Liver (tissue), 9 donors: Measurements from ENCODE around the gene SLC25A6. TPM values are rescaled to one million over a fixed set of nuclear protein-coding genes. Genes with fewer than 3 reads are reported as not detected.
"Not testable (repeated sequence)": the region's sequence is repeated elsewhere in the genome, so short reads cannot be mapped to it uniquely, and the experiment has no call there.

Experiments used
- DNase-seq: peaks from one replicate; pipeline ENCODE4 v3.0.0-alpha.2; 2017; ENCODE audit warnings: low spot score
- H3K27ac ChIP-seq, 2 donors: one replicate each; pipeline ENCODE4 v1.7.0; 2013; ENCODE audit warnings: inconsistent platforms in 2 of 2, low read length in 2 of 2, control low read depth in 1 of 2, low read depth in 1 of 2, mild to moderate bottlenecking in 1 of 2
- H3K27me3 ChIP-seq, 4 donors: one replicate each; pipeline versions ENCODE4 v1.6.1 to v1.7.0; 2013; ENCODE audit warnings: low read length in 3 of 4, inconsistent platforms in 1 of 4, mild to moderate bottlenecking in 1 of 4, moderate library complexity in 1 of 4; ENCODE audit not compliant: control insufficient read depth in 4 of 4, insufficient read depth in 4 of 4
- H3K36me3 ChIP-seq, 4 donors: one replicate each; pipeline versions ENCODE4 v1.6.1 to v1.7.0; 2013; ENCODE audit warnings: low read length in 3 of 4, mild to moderate bottlenecking in 3 of 4, low read depth in 1 of 4, moderate library complexity in 1 of 4; ENCODE audit not compliant: control insufficient read depth in 4 of 4, insufficient read depth in 3 of 4
- H3K4me1 ChIP-seq, 4 donors: one replicate each; pipeline versions ENCODE4 v1.6.1 to v1.7.0; 2013; ENCODE audit warnings: low read length in 3 of 4, mild to moderate bottlenecking in 3 of 4, moderate library complexity in 1 of 4; ENCODE audit not compliant: control insufficient read depth in 4 of 4, insufficient read depth in 4 of 4
- H3K4me3 ChIP-seq, 3 donors: one replicate each; pipeline versions ENCODE4 v1.6.1 to v1.7.0; 2013; ENCODE audit warnings: low read length in 3 of 3, control low read depth in 1 of 3, low read depth in 1 of 3, mild to moderate bottlenecking in 1 of 3
- H3K9ac ChIP-seq, 2 donors: one replicate each; pipeline ENCODE4 v1.7.0; 2013; ENCODE audit warnings: low read length in 2 of 2, mild to moderate bottlenecking in 2 of 2, moderate library complexity in 2 of 2, control low read depth in 1 of 2, low read depth in 1 of 2
- H3K9me3 ChIP-seq, 4 donors: one replicate each; pipeline versions ENCODE4 v1.6.1 to v1.7.0; 2013; ENCODE audit warnings: low read length in 3 of 4; ENCODE audit not compliant: control insufficient read depth in 4 of 4
- FOXA2 ChIP-seq: IDR thresholded peaks from 2 replicates; pipeline ENCODE4 v1.6.1; 2016; ENCODE audit warnings: antibody characterized with exemption
- GABPA ChIP-seq, 2 donors: IDR thresholded peaks in 1 of 2; conservative IDR thresholded peaks in 1 of 2; 2 replicates each; pipeline ENCODE4 v1.6.1; 2016; ENCODE audit warnings: antibody characterized with exemption in 2 of 2, mild to moderate bottlenecking in 1 of 2, moderate library complexity in 1 of 2
- HNF4G ChIP-seq: IDR thresholded peaks from 2 replicates; pipeline ENCODE4 v1.6.1; 2016; ENCODE audit warnings: antibody characterized with exemption
- REST ChIP-seq: IDR thresholded peaks from 2 replicates; pipeline ENCODE4 v1.6.1; 2016; ENCODE audit warnings: antibody characterized with exemption, mild to moderate bottlenecking
- SP1 ChIP-seq: IDR thresholded peaks from 2 replicates; pipeline ENCODE4 v1.6.1; 2018; ENCODE audit warnings: antibody characterized with exemption, mild to moderate bottlenecking
- WGBS: extraction: QIAGEN DNeasy Blood & Tissue Kit; methylation state at CpG from one replicate; pipeline ENCODE4 v1.1.7; 2013; 5-methylcytosine and 5-hydroxymethylcytosine counted together
- polyA plus RNA-seq, 2 donors: library from polyadenylated mRNA; stranded (reverse) in 1 of 2; unstranded in 1 of 2; fragments of 200-250 nt in 1 of 2; fragments of >200 nt in 1 of 2; fragmentation: Nextera tagmentation in 1 of 2; extraction: Ambion mirVana in 1 of 2; gene quantifications; one replicate each; pipeline versions ENCODE4 v1.2.1 to v1.2.3, GENCODE V29; 2013 to 2015
- total RNA-seq, 2 donors: library from RNA; depleted of rRNA; stranded (reverse); fragments of >200 nt; gene quantifications; one replicate each; pipeline ENCODE4 v1.2.3, GENCODE V29; 2014
- TF ChIP-seq, protein P1 (sequence below): IDR thresholded peaks from 2 replicates; pipeline ENCODE4 v1.6.1; 2016; ENCODE audit warnings: antibody characterized with exemption
- donor health status: healthy.
- donor health status: healthy.
- donor health status: healthy.
- donor health status: healthy.
- donor health status: healthy.

SLC25A6 gene
- total and polyA plus RNA-seq, 4 donors: 44.8 to 110 (median 64.0) TPM

GRCh38 chrX:1380672-1381233 lies 11.2 kb downstream of the SLC25A6 start (continued):
- no peak for TF ChIP-seq REST
- no peak for TF ChIP-seq SP1

DNA sequence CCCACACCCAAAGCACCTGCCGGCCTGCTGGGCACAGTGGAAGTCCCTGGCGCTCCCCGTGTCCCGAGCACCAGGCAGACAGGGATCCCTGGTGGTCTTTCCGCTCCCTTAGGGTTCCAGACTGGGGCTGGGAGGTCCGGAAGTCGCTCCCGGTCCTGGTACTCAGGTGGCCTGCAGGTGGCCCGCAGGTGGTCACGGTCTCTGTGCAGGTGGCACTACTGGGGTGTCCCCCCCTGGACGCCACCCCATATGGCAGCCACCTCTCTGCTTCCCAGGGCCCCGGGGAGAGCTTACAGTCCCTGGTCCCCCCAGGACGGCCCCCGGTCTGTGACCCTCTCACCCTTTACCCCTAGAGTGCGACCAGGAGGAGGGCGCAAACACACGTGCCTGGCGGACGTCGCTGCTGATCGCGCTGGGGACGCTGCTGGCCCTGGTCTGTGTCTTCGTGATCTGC lies 13.6 kb downstream of the SLC25A6 start:
- no peaks in the 10 kb centered on the region for H3K9me3 ChIP-seq
- TF ChIP-seq, protein P1, sequence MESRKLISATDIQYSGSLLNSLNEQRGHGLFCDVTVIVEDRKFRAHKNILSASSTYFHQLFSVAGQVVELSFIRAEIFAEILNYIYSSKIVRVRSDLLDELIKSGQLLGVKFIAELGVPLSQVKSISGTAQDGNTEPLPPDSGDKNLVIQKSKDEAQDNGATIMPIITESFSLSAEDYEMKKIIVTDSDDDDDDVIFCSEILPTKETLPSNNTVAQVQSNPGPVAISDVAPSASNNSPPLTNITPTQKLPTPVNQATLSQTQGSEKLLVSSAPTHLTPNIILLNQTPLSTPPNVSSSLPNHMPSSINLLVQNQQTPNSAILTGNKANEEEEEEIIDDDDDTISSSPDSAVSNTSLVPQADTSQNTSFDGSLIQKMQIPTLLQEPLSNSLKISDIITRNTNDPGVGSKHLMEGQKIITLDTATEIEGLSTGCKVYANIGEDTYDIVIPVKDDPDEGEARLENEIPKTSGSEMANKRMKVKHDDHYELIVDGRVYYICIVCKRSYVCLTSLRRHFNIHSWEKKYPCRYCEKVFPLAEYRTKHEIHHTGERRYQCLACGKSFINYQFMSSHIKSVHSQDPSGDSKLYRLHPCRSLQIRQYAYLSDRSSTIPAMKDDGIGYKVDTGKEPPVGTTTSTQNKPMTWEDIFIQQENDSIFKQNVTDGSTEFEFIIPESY: no peak
- no peak overlapping the region for H3K9ac ChIP-seq
- no peak for DNase-seq
- H3K36me3 ChIP-seq: peaks cover 0 to 1% (median 0%) of the 10 kb centered on the region in 4 donors
- no peak overlapping the region for H3K27ac ChIP-seq
- no peaks in the 10 kb centered on the region for H3K27me3 ChIP-seq
- WGBS: 92% methylated on average over 24 of the region's 24 CpGs
- no peaks in the 10 kb centered on the region for H3K4me1 ChIP-seq
- H3K4me3 ChIP-seq: no peak overlapping the region

- no peak for DNase-seq
- no peaks in the 10 kb centered on the region for H3K4me1 ChIP-seq
- no peaks in the 10 kb centered on the region for H3K27me3 ChIP-seq
- no peaks in the 10 kb centered on the region for H3K36me3 ChIP-seq
- no peak overlapping the region for H3K9ac ChIP-seq
- TF ChIP-seq GABPA (IDR thresholded peaks at IDR 0.05 in 1 of 2, conservative IDR thresholded peaks at IDR 0.05 in 1 of 2) (no peak), HNF4G (no peak), FOXA2 (no peak)
- H3K27ac ChIP-seq: no peak overlapping the region
- H3K4me3 ChIP-seq: no peak overlapping the region
- WGBS: 88% methylated on average over 4 of the region's 4 CpGs
- no peaks in the 10 kb centered on the region for H3K9me3 ChIP-seq
Measured at GRCh38 chrX:1368385-1368698, 23.6 kb downstream of the SLC25A6 start.

DNA sequence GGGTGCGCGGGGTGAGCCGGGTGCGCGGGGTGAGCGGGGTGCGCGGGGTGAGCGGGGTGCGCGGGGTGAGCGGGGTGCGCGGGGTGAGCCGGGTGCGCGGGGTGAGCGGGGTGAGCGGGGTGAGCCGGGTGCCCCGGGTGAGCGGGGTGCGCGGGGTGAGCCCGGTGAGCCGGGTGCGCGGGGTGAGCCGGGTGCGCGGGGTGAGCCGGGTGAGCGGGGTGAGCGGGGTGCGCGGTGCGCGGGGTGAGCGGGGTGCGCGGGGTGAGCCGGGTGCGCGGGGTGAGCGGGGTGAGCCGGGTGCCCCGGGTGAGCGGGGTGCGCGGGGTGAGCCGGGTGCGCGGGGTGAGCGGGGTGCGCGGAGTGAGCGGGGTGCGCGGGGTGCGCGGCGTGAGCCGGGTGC lies 25.6 kb downstream of the SLC25A6 start:
- H3K36me3 ChIP-seq, H3K27ac ChIP-seq, DNase-seq, H3K9ac ChIP-seq, H3K4me1 ChIP-seq, H3K27me3 ChIP-seq, H3K4me3 ChIP-seq, H3K9me3 ChIP-seq: not testable (repeated sequence)
- 96% methylated on average over 62 of the region's 63 CpGs for WGBS
